ENCODE measurements around the gene DAB2IP.
"Not testable (repeated sequence)": the region's sequence is repeated elsewhere in the genome, so short reads cannot be mapped to it uniquely, and the experiment has no call there.

DAB2IP gene

DNA sequence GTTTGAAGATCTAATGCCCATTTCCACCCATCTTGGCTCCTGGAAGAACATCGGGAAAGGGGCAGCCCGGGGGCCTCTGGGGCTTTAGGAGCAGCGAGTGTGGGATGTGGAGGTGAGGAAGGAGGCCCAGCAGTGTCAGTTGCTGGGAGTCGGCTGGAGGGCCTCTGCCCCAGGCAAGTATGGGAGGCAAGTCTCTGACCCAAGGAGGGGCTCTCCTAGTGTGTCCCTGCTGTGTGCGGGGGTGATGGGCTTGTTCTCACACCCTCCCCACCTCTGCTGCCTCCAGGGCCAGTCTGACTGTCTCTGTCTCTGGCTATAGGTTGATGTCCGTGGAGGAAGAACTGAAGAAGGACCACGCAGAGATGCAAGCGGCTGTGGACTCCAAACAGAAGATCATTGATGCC lies 129.7 kb downstream of the DAB2IP start:
- DNase-seq = no peak

DNA sequence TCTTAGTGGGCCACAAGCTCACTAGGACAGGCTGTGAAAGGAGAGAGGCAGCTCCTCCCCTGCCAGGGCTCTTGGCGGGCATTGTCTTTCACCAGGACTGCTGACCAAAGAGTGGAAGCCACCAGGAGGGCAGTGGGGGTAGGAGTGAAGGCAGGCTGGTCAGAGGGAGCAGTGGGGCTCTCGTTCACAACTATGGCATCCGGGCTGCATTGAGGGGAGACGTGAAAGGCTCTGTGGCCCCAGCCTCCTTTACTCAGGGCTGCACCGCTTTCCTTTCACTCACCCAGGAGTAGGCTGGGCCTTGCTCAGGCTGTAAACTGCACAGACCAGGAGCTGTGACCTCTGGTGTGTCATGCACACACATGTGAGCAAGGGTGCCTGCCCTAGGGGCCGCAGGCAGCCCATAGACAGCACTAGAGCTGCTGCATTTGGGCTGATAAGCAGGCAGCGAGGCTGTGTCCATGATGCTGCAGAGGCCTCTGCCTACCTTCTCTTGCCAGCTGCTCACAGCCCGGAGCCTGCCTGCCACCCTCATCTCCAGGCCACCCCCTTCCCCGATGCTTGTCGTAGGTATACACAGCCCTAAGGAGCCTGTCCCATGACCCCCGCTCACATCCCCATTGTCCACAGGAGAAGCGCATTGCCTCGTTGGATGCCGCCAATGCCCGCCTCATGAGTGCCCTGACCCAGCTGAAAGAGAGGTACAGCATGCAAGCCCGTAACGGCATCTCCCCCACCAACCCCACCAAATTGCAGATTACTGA lies 130.4 kb downstream of the DAB2IP start:
- no peak for DNase-seq

DNA sequence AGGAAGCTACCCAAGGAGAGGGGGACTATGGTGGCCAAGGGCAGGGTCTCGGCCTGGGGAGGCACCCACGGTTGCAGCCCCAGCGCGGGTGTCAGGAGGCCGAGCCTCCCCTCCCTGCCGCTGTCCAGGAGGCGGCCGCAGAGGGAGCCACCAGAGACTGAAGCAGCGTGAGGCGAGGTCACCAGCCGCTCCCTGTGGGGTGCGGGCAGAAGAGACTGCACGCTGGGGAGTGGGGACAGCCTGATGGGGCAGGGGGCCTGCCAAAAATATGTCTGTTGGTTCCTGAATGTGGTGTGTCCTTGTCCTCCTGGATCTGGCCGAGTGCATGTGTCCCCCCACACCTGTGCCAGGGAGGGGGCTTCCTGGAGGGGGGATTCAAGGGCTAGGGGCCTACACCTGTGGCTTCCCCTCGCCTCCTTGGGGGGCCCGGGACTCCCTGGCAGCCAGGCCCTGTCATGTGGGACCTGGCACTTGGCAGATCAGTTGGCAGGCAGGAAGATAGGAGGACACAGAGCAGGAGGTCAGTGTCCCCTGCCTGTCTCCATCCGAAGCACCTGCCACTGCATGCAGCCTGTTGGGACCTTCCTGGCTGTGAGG lies 131.2 kb downstream of the DAB2IP start:
- no peak for DNase-seq

DNA sequence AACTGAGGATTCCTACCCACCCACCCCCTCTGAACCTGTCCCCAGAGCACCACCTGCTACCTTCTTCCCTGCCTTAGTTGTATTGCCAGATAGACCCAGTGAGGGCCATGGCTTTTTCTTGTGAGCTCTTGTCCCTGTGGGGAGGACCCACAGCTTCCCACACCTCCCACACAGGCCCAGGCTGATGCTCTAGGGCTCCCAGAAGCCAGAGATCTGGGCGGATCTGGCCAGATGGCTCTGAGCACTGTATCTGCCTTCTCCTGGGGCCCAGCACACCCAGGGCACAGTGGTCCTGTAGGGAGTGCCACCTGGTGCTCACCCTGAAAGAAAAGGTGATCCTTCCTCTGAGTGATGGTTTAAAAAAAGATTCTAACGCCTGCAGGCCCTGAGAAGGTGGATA lies 131.7 kb downstream of the DAB2IP start:
- DNase-seq = no peak

DNA sequence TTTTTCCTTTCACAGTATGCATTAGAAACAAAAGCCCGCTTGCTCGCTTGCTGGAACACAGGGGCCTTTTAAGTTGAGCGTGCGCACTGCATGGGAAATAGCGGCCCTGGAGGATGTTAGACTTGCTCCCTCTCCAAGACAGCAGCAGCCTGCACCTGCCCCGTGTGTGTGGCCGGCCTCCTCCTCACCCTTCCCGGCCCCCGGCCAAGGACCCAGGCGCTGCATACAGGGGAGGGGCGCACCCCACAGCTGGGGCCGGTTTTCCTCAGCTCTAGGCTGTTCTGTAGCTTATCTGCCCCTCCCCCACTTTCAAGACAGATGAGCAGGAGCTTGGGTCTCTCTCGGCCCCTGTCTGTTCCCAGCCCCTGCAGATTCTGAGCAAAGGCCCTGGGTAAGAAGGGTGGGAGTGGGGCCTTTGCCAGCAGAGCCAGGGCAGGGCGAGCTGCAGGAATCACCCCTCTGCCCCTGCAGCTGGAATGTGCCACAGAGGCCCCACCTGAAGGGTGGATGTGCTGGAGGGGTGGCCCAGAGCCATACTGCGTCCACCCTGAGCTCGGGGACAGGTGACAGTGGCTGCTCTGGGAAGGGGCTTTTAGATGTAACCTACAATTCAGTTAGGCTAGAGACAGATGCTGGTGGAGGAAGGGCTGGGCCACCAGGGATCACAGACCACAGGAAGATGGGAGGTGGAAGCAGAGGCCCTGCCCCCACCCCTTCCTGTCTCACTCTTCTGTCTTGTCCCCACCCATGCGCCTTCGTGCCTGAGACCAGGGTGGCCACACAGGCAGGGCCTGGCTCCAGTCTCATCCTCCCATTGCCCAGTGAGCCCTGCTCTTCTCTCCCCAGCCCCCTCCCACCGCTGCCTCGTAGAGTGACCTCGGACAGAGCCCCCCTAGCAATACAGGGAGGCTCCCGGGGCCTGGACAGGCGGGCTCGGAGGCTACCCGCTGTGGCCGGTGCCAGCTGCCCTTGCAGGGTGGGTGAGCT lies 132.4 kb downstream of the DAB2IP start:
- no peak for DNase-seq

DNA sequence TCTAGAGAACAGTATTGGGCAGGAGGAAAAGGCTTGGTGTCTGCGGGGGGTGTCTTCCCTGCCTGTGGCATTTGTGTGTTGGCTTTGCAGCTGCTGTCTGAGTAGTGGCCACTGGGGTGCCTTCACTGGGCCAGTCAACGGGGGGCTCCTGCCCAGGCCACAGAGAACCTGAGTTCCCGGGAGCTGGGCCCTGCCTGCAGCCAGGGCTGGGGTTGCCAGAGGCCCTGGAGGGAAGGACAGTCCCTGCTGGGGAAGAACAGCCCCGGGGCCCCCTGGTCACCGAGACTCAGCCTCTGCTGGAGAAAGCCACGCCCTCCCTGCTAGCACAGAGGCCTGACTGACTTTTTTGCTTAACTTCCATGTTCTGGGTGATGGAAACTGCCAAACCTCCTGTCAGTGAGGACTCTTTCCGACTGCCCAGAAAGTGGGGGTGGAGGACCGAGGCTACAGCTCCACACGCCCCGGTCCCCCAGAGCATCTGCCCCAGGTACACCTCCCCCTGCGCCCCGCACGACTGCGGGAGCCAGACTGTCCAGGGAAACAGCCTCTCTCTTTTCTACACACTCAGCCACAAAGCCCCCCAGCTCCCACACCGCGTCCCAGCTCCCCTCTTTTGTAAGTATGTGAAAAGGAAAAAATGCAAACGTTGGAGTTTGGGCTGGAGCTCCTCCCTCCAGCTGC lies 133.4 kb downstream of the DAB2IP start:
- no peak for DNase-seq

DNA sequence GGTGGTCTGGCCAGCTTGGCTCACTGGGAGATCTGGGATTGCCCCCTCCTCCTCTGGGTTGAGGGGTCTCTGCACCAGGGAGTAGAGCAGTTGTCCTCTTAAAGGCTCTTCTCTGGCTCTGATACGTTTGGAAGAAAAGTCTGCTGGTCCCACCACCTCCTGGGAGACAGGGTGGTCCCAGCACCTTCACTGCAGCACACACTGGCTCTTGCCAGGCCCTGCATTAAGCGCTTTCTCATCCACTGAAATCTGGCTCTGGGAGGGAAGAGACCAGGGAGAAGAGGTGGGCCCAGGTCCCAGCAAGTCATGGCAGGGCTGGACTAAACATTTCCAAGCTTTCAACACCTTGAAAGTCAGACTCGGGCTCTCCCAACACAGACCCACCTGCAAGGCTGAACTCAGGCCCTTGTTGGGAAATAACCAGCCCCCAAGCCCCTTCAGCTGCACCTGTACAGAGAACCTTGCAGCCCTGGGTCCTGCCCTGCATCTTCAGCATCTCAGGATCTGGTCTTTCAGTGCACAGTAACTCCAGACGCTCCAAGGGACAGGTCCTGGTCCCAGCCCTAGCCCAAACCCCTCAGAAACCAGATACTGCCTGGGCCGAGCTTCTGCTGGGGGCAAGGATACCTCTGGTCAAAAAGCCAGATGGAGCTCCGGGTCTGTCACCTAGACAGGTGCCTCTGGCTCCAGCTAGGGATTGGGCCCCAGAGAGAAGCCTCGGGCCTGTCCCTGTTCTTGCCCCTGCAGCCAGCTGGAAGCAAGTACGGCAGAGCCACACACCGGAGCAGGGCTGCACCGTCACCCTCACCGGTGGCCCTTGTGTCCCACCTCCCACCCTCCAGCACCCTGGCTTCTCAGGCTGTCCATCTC lies 134.5 kb downstream of the DAB2IP start:
- no peak for DNase-seq

DNA sequence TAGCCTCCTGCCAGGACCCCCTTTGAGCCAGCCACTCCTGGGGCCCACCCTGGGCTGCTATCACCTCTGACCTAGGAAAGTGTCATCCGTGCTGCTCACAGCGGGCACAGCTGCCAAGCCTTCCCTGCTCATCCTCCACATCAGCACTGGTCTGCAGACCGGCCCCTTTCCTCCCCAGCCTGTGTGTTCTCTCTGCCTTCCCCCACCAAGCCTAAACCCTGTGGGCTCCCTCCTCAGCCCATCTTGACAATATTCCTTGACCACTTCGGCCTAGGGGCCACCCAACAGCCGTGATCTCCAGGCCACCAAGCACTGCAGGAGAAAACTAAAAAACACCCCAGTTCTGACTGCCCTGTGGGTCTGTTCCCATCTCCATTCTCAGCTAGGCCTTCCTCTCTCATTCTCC lies 135.1 kb downstream of the DAB2IP start:
- no peak for DNase-seq

DNA sequence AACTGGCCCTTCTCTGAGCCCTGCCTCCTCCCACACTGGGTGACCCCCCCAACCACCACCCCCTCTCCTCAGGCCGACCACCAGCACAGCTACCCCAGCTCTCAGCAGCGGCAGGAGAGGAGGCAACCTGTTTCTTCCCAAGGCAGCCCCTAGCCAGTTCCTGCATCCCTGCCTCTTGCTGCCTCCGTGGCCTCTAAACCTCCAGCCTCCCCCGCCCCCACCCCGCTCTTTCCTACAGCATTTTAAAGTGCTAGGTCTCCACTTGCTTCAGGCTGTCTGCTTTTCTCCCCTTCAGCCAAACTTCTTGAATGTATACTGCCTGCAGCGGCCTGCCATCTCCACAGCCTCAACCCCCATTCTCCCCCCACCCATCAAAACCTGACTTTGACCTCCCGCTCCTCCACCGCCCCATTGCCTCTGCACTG lies 135.6 kb downstream of the DAB2IP start:
- no peak for DNase-seq

DNA sequence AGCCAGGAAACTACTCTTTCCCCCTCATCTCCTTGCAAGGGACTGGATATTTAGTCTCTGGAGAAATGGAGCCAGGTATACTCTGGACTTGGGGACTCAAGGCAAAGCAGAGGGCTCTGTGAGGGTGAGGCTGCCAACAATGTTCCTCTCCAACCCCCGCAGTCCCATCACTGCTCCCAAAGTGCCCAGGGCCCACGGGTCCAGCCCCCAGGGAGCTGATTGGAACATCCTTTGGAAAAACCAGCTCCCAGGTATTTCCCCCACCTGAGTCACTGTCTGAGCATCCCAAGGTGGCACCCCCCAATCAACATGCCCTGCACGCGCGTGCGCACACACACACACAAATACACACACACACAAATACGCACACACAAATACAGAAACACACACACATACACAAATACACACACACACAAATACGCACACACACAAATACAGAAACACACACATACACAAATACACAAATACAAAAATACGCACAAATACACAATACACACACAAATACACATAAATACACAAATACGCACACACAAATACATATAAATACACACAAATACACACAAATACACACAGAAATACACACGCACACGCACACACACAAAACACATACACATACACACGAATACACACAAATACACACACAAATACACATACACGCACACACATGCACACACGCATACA lies 137.4 kb downstream of the DAB2IP start:
- DNase-seq = no peak

DNA sequence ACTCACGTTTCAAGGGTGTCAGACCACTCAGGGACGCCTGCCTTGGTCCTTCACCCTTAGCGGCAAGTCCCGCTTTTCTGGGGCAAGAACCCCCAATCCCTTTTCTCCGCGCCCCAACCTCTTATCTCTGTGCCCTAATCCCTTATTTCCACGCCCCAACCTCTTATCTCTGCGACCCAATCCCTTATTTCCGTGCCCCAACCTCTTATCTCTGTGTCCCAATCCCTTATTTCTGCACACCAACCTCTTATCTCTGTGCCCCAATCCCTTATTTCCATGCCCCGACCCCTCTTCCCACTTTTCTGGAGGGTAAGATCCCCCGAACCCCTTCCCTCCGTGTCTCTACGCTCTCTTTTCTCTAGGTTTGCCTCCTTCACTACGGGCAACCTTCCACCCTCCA lies 139.4 kb downstream of the DAB2IP start:
- DNase-seq = no peak

DNA sequence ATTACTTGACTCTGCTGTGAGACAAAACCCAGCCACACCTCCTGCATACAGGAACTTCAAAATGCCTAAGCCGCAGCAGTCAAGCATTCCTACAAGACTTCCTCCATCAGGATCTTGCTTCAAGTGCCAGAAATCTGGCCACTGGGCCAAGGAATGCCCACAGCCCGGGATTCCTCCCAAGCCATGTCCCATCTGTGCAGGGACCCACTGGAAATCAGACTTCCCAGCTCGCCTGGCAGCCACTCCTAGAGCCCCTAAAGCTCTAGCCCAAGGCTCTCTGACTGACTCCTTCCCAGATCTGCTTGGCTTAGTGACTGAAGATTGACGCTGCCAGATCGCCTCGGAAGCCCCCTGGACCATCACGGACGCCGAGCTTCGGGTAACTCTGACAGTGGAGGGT lies 141.0 kb downstream of the DAB2IP start:
- not testable (repeated sequence) for DNase-seq

DNA sequence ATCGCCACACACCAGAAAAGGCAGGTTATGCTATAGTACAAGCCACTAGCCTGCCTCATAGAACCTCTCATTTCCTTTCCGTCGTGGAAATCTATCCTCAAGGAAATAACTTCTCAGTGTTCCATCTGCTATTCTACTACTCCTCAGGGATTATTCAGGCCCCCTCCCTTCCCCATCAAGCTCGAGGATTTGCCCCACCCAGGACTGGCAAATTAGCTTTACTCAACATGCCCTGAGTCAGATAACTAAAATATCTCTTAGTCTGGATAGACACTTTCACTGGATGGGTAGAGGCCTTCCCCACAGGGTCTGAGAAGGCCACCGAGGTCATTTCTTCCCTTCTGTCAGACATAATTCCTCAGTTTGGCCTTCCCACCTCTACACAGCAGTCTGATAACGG lies 142.9 kb downstream of the DAB2IP start:
- not testable (repeated sequence) for DNase-seq

DNA sequence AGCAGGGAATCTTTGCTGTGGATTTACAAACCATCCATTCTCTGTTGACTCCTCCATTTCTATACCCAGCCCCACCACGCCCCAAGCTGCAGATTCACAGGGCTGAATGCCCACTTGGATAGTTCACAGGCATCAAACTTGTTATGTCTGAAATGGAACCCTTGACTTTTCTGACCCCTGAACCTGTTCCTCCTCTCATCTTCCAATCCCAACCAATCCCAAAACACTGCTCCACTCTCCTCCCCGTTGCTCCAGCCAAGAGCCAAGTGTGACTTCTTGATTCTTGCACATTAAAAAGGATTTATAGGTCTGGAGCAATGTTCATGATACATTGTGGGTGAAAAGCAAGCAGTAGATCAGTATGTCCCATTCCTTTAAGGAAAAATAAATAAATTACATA lies 145.6 kb downstream of the DAB2IP start:
- DNase-seq = no peak

DNA sequence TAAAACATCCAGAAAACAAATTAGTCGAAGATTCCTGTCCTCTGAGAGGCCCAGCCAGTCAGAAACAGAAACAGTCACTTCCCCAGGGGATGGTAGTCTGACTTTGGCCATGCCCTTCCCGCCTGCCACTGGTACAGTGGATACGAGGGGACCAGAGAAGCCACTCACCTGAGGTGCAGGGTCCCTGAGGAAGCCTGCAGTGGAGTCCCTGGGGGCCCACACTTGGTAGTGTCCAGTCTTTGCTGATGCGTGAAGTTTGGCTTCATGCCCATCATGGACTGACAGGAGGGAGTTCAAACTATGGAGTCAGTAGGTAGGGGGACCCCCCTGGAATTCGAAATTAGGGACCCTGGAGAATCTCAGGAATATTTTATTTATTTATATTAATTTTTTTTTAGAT lies 147.5 kb downstream of the DAB2IP start:
- no peak for DNase-seq

DNA sequence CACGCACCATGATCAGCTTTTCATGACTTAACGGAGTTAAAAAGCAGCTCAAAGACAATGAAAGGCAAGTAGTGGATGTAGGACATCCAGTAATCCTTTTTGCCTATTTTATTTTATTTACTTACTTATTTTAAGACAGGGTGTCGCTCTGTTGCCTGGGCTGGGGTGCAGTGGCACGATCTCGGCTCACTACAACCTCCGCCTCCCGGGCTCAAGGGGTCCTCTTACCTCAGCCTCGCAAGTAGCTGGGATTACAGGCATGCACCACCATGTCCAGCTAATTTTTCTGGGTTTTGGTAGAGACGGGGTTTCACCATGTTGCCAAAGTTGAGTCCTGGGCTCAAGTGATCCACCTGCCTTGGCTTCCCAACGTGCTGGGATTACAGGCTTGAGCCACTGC lies 148.9 kb downstream of the DAB2IP start:
- no peak for DNase-seq

DNA sequence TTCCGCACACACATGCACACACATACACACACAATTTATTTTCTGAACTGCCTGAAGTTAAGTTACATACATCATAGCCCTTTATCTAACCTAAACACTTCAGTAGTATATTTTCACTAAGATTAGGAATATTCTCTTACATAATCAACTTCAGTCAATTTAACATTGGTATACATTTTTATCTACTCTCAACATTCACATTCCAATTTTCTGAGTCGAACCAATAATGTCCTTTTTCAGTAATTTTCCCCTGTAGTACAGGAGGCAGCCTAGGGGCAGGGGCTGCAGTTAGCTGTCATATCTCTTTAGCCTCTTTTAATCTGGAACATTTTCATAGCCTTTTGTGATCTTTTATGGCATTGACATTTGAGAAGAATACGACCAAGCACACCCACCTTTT lies 150.1 kb downstream of the DAB2IP start:
- DNase-seq = no peak

DNA sequence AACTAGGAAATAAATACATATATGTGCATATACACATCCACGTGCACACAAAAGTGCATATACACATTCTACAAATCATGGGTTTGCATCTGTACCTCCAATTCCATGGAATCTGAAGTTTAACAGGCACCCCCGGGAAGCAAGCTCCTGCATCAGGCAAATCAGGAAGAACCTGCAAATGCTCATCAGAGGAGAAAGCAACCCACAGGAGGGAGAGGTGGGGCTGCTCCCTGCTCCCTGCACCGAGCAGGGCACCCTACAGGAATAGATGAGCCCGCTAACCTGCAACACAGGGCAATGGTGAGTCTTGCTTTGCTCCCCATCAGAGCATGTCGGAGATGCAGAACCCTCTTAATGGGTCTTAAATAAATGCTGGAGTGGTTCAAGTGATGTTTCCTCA lies 151.3 kb downstream of the DAB2IP start:
- DNase-seq = no peak

DNA sequence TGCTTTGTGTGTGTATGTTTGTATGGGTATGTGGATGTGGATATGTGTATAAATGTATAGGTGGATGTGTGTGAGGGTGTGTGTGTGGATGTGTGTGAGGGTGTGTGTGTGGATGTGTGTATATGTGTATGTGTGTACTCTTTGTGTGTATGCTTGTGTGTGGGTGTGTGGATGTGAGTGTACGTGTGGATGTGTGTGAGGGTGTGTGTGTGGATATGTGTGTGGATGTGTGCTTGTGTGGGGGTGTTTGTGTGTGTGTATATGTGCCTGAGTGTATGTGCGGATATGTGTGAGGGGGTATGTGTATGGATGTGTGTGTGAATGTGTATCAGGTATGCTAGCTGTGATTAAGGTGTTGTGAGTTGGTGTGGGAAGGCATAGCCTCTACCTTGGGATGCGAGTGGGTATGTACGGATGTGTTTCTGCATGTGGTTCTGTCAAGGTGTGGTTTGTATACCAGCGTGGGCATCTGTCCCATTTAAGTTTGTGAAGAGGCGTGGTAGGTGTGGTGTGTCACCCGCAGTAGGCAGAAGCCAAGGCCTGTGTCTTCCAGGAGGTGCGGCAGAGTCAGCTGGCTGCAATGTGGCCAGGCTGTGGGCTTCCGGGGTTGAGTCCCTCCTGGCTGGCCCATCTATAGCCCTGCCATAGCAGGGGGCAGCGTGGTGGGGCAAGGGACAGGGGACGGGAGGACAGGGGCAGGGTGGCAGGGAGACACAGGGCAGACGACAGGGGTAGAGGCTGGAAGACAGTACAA lies 155.8 kb downstream of the DAB2IP start:
- no peak for DNase-seq

DNA sequence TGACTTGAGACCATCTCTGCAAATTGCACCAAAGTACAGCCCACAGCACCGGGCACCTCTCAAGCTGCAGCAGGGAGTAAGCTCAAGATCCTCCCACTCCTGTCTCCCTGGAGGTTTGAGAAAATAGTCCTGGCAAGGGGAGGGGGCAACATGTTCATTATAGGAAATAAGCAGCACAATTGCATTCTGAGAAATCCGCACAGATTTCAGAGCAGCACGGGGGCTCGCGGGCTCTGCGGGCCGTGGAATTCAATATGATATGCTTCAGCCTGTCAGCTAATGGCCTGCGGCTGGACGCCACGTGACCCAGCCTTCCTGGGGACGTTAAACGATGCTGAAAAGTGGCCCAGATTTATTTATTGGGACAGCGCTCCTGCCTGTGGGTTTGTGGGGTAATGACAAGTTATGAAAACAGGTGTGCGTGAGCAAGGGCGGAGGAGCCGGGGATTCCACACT lies 156.4 kb downstream of the DAB2IP start:
- no peak for DNase-seq

DNA sequence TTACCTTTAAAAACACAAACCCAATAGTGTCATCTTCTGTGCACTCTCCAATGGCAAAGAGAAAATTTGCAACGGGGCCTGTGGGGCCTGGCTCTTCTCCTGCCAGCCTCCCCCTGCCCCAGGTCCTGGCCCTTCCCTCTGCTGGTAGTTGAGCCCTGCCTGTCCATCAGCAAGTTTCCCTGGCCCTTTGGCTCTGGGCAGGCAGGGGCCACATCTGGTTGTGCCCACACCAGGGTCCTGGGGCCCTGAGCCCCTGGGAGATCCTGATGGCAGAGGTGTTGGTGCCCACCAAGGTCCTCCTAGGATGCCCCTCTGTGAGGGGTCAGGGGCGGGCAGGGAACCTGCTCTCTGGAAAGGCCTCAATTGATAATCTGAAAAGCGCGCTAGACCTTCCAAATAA lies 157.3 kb downstream of the DAB2IP start:
- no peak for DNase-seq
